Transverse colon (tissue), 4 donors: ENCODE data around the gene CACNG5.

ENCODE experiments used
- EP300 ChIP-seq: sonication (generic); formaldehyde crosslinking; IDR thresholded peaks from one replicate; pipeline ENCODE4 v1.6.1; 2017; ENCODE audit warnings: antibody characterized with exemption, low read depth
- POLR2A ChIP-seq: fragments of 450-650 bp; IDR thresholded peaks from one replicate; pipeline ENCODE4 v1.6.1; 2016; ENCODE audit warnings: antibody characterized with exemption, mild to moderate bottlenecking, moderate library complexity
- POLR2AphosphoS5 ChIP-seq, 3 donors: sonication (generic); formaldehyde crosslinking; IDR thresholded peaks; one replicate each; pipeline ENCODE4 v1.6.1; 2016; ENCODE audit warnings: antibody characterized with exemption in 3 of 3
- TF ChIP-seq, protein P1 (sequence below), 5 experiments: fragments of 200-600 bp in 3 of 5; fragments of 450-650 bp in 2 of 5; sonication (generic) in 3 of 5; IDR thresholded peaks; 1 replicate in 2 of 5; 2 replicates in 3 of 5; pipeline ENCODE4 v1.5.1; 2016 to 2017; ENCODE audit warnings: antibody characterized with exemption in 5 of 5, inconsistent platforms in 3 of 5, mild to moderate bottlenecking in 2 of 5, moderate library complexity in 1 of 5

DNA sequence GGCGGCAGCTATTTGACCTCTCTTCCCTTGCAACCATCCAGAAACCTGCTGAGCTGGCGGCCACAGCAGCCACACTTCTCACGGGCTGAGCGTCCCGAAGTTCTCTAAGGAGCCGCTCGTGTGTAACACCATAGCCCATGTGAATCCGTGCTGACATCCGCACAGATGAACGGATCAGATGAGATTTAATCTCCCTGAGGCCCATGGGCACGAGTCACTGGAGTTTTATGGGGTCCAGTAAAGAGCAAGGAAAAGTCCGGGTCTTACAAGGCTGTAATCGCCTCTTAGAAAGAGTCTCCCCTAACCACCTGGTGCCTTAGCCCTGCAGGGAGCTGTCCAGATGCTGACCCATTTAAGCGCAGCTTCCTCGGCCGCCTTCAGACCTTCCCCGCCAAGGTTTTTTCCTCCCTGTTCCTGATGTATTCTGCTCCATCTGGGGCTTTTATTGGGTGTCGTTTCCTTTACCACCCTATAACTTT is 5.5 kb upstream of the CACNG5 start:
- TF ChIP-seq POLR2AphosphoS5 (IDR thresholded peaks at IDR 0.05) (no peak), POLR2A (no peak), EP300 (no peak)
- TF ChIP-seq, protein P1, sequence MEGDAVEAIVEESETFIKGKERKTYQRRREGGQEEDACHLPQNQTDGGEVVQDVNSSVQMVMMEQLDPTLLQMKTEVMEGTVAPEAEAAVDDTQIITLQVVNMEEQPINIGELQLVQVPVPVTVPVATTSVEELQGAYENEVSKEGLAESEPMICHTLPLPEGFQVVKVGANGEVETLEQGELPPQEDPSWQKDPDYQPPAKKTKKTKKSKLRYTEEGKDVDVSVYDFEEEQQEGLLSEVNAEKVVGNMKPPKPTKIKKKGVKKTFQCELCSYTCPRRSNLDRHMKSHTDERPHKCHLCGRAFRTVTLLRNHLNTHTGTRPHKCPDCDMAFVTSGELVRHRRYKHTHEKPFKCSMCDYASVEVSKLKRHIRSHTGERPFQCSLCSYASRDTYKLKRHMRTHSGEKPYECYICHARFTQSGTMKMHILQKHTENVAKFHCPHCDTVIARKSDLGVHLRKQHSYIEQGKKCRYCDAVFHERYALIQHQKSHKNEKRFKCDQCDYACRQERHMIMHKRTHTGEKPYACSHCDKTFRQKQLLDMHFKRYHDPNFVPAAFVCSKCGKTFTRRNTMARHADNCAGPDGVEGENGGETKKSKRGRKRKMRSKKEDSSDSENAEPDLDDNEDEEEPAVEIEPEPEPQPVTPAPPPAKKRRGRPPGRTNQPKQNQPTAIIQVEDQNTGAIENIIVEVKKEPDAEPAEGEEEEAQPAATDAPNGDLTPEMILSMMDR (IDR thresholded peaks at IDR 0.05), result no peak
